PC-9 (cell line): ENCODE data around the gene ACSL6. TPM values are rescaled to one million over a fixed set of nuclear protein-coding genes. Genes with fewer than 3 reads are reported as not detected.

ENCODE experiments used
- BruUV-seq: library from RNA; stranded (reverse); fragments of 400-500 nt; replicated peaks from 2 replicates; lab custom pipeline; 2021; lab: Mats Ljungman, UMichigan
- CTCF ChIA-PET: fragments of 300-600 bp; sonication (Branson Sonifier 250); formaldehyde crosslinking; loops from one replicate; lab custom pipeline; 2022; ENCODE audit warnings: antibody characterized with exemption; lab: Charles Lee
- POLR2A ChIA-PET: fragments of 300-600 bp; sonication (Branson Sonifier 250); formaldehyde crosslinking; loops from one replicate; lab custom pipeline; 2022; ENCODE audit warnings: antibody characterized with exemption; ENCODE audit not compliant: unreplicated experiment; lab: Charles Lee
- DNase-seq, 2 experiments: peaks; one replicate each; pipeline versions ENCODE4 v3.0.0 to v3.0.0-alpha.2; 2015 to 2022; ENCODE audit warnings: mixed read lengths in 1 of 2
- H2AFZ ChIP-seq: fragments of 200-600 bp; sonication (generic); 2 replicates; pipeline ENCODE4 v1.8.1; 2017; ENCODE audit warnings: antibody characterized with exemption
- H3F3A ChIP-seq: fragments of 200-600 bp; sonication (generic); 2 replicates; pipeline ENCODE4 v1.8.1; 2017; ENCODE audit warnings: antibody characterized with exemption, mild to moderate bottlenecking, low read depth; ENCODE audit not compliant: insufficient read depth
- H3K27ac ChIP-seq: fragments of 200-600 bp; sonication (generic); 2 replicates; pipeline ENCODE4 v1.6.1; 2016; ENCODE audit warnings: mixed run types
- H3K27me3 ChIP-seq: fragments of 200-600 bp; sonication (generic); 2 replicates; pipeline ENCODE4 v1.6.1; 2016; ENCODE audit warnings: low read depth, mixed run types; ENCODE audit not compliant: insufficient read depth
- H3K36me3 ChIP-seq: fragments of 200-600 bp; sonication (generic); 2 replicates; pipeline ENCODE4 v1.6.1; 2016; ENCODE audit warnings: low read depth, mixed run types
- H3K4me1 ChIP-seq: fragments of 200-600 bp; sonication (generic); replicated peaks from 2 replicates; pipeline ENCODE4 v1.6.1; 2016; ENCODE audit warnings: mixed run types; ENCODE audit not compliant: insufficient read depth
- H3K4me2 ChIP-seq: fragments of 200-600 bp; sonication (generic); 2 replicates; pipeline ENCODE4 v1.6.1; 2017; ENCODE audit warnings: mixed run types
- H3K4me3 ChIP-seq: fragments of 200-600 bp; sonication (generic); 2 replicates; pipeline ENCODE4 v1.6.1; 2016; ENCODE audit warnings: mixed run types
- H3K79me2 ChIP-seq: fragments of 200-600 bp; sonication (generic); 2 replicates; pipeline ENCODE4 v1.6.1; 2017; ENCODE audit warnings: low read depth, mixed run types
- H3K9me2 ChIP-seq: fragments of 200-600 bp; sonication (generic); 2 replicates; pipeline ENCODE4 v1.8.1; 2017; ENCODE audit warnings: mild to moderate bottlenecking; ENCODE audit not compliant: insufficient read depth
- H3K9me3 ChIP-seq: fragments of 200-600 bp; sonication (generic); 2 replicates; pipeline ENCODE4 v1.8.1; 2016; ENCODE audit warnings: low read depth; ENCODE audit not compliant: insufficient read depth
- H4K20me1 ChIP-seq: fragments of 200-600 bp; sonication (generic); 2 replicates; pipeline ENCODE4 v1.8.1; 2017; ENCODE audit not compliant: insufficient read depth
- CTCF ChIP-seq: fragments of 200-600 bp; sonication (generic); conservative IDR thresholded peaks from 2 replicates; pipeline ENCODE4 v1.6.1; 2017; ENCODE audit warnings: mixed run types, antibody characterized with exemption, mild to moderate bottlenecking, moderate library complexity
- EZH2 ChIP-seq: fragments of 200-600 bp; sonication (generic); IDR thresholded peaks from 2 replicates; pipeline ENCODE4 v1.8.0; 2017; ENCODE audit warnings: antibody characterized with exemption, low read depth
- intact Hi-C: fragments of 100-400 bp; cut with micrococcal nuclease; formaldehyde crosslinking; loops from one replicate; pipeline ENCODE4 v1.10.0; 2022; ENCODE audit not compliant: unreplicated experiment
- total RNA-seq: library from RNA; stranded (reverse); gene quantifications from 2 replicates; pipeline ENCODE4 v1.2.3, GENCODE V29; 2021

Gene ACSL6
- total RNA-seq, 1 experiment from 2014 or later, result not detected

- Histone ChIP-seq H3K27ac (no peak overlapping the region), H3K79me2 (no peaks in the 10 kb centered on the region), H3K4me1 (no peaks in the 10 kb centered on the region), H3K27me3 (peaks cover 15% of the 10 kb centered on the region; the same call in 1 of the 2 replicates), H3F3A (no peaks in the 10 kb centered on the region), H3K4me2 (no peak overlapping the region), H2AFZ (no peak overlapping the region), H3K4me3 (no peak overlapping the region), H3K9me2 (no peaks in the 10 kb centered on the region; the same call in 1 of the 2 replicates), H4K20me1 (no peaks in the 10 kb centered on the region), H3K9me3 (no peaks in the 10 kb centered on the region), H3K36me3 (no peaks in the 10 kb centered on the region)
- BruUV-seq, result no TSS peak
- POLR2A ChIA-PET, result no interaction called here
- CTCF ChIA-PET, result interaction anchor here (0.6 kb wide), 1 partner anchor 688 kb away, joined by 3 read pairs; no protein-coding TSS in a partner anchor
- DNase-seq, result no peak
- intact Hi-C loops, result no loop called here
- no peak for TF ChIP-seq CTCF
- TF ChIP-seq EZH2, result no peak
Observed at GRCh38 chr5:132029609-132030330, 18.3 kb upstream of the ACSL6 start.

- H3K9me2 ChIP-seq, result no peaks in the 10 kb centered on the region
- no peak overlapping the region for H3K27ac ChIP-seq
- POLR2A ChIA-PET, result no interaction called here
- CTCF ChIA-PET, result no interaction called here
- no peaks in the 10 kb centered on the region for H3F3A ChIP-seq
- H3K36me3 ChIP-seq, result no peaks in the 10 kb centered on the region
- no peak overlapping the region for H2AFZ ChIP-seq
- intact Hi-C loops, result no loop called here
- H3K4me1 ChIP-seq, result no peaks in the 10 kb centered on the region
- H3K4me2 ChIP-seq, result no peak overlapping the region
- H3K4me3 ChIP-seq, result no peak overlapping the region
- no peak for TF ChIP-seq EZH2
- no peak for TF ChIP-seq CTCF
- H3K9me3 ChIP-seq, result no peaks in the 10 kb centered on the region
- H4K20me1 ChIP-seq, result no peaks in the 10 kb centered on the region
- DNase-seq, result no peak
- H3K79me2 ChIP-seq, result no peaks in the 10 kb centered on the region
- BruUV-seq, result no TSS peak
- H3K27me3 ChIP-seq, result peaks cover 15% of the 10 kb centered on the region; the same call in 1 of the 2 replicates
Observed at GRCh38 chr5:132027027-132027426, 15.6 kb upstream of the ACSL6 start.

- no peak overlapping the region for H3K27ac ChIP-seq
- ChIA-PET POLR2A (no interaction called here), CTCF (no interaction called here)
- no peak overlapping the region for H2AFZ ChIP-seq
- no peaks in the 10 kb centered on the region for H3K9me3 ChIP-seq
- DNase-seq, result no peak
- no peaks in the 10 kb centered on the region for H3F3A ChIP-seq
- no peaks in the 10 kb centered on the region for H3K36me3 ChIP-seq
- H3K9me2 ChIP-seq, result no peaks in the 10 kb centered on the region
- no peaks in the 10 kb centered on the region for H3K4me1 ChIP-seq
- H4K20me1 ChIP-seq, result no peaks in the 10 kb centered on the region
- no TSS peak for BruUV-seq
- H3K79me2 ChIP-seq, result no peaks in the 10 kb centered on the region
- H3K27me3 ChIP-seq, result peaks cover 15% of the 10 kb centered on the region; the same call in 1 of the 2 replicates
- intact Hi-C loops, result no loop called here
- H3K4me3 ChIP-seq, result no peak overlapping the region
- TF ChIP-seq CTCF (no peak), EZH2 (no peak)
- H3K4me2 ChIP-seq, result no peak overlapping the region
Observed at GRCh38 chr5:132026516-132027008, 15.1 kb upstream of the ACSL6 start.
